CD4-positive, CD25-positive, alpha-beta regulatory T cell (primary cell): ENCODE measurements around the gene KIF2A. TPM values are rescaled to one million over a fixed set of nuclear protein-coding genes. Genes with fewer than 3 reads are reported as not detected.

ENCODE experiments used
- ATAC-seq, 2 donors: fragments of 150-1000 bp; cut with Tn5 transposase; one replicate each; pipeline ENCODE4 v1.10.0; 2021; ENCODE audit warnings: low read depth in 2 of 2, moderate number of reproducible peaks in 2 of 2, moderate library complexity in 1 of 2
- DNase-seq, 3 donors: peaks; one replicate each; pipeline versions ENCODE4 v3.0.0 to v3.0.0-alpha.2; 2012 to 2022; ENCODE audit warnings: mixed read lengths in 1 of 3
- H3K27ac ChIP-seq: one replicate; pipeline ENCODE4 v1.7.0; 2013; ENCODE audit warnings: mild to moderate bottlenecking, low read length; ENCODE audit not compliant: insufficient read depth, poor library complexity, severe bottlenecking
- H3K27me3 ChIP-seq: one replicate; pipeline ENCODE4 v1.7.0; 2013; ENCODE audit warnings: low read length; ENCODE audit not compliant: control insufficient read depth, insufficient read depth
- H3K36me3 ChIP-seq: one replicate; pipeline ENCODE4 v1.7.0; 2013; ENCODE audit warnings: mild to moderate bottlenecking, low read length, moderate library complexity; ENCODE audit not compliant: control insufficient read depth, insufficient read depth
- H3K4me1 ChIP-seq: 2 replicates; pipeline ENCODE4 v1.7.0; 2013; ENCODE audit warnings: mild to moderate bottlenecking, low read length; ENCODE audit not compliant: insufficient read depth, control insufficient read depth, poor library complexity, severe bottlenecking
- H3K4me3 ChIP-seq: one replicate; pipeline ENCODE4 v1.7.0; 2013; ENCODE audit warnings: low read depth, mild to moderate bottlenecking, low read length, moderate library complexity
- H3K9me3 ChIP-seq, 2 experiments: 1 replicate in 1 of 2; 2 replicates in 1 of 2; pipeline ENCODE4 v1.7.0; 2013; ENCODE audit warnings: low read length in 2 of 2, mild to moderate bottlenecking in 1 of 2, moderate library complexity in 1 of 2; ENCODE audit not compliant: control insufficient read depth in 2 of 2
- H3K27ac Mint-ChIP-seq, 3 donors: one replicate each; pipeline ENCODE4 v1.8.0; 2020 to 2022; ENCODE audit warnings: mild to moderate bottlenecking in 3 of 3, mixed read lengths in 3 of 3, moderate library complexity in 2 of 3
- H3K27me3 Mint-ChIP-seq: one replicate; pipeline ENCODE4 v1.8.0; 2022; ENCODE audit warnings: mild to moderate bottlenecking, mixed read lengths
- H3K36me3 Mint-ChIP-seq: one replicate; pipeline ENCODE4 v1.8.0; 2020; ENCODE audit warnings: mixed read lengths
- H3K4me1 Mint-ChIP-seq, 4 donors: one replicate each; pipeline ENCODE4 v1.8.0; 2020 to 2022; ENCODE audit warnings: mixed read lengths in 4 of 4, mild to moderate bottlenecking in 1 of 4
- H3K4me3 Mint-ChIP-seq, 4 donors: one replicate each; pipeline ENCODE4 v1.8.0; 2020 to 2022; ENCODE audit warnings: mild to moderate bottlenecking in 4 of 4, mixed read lengths in 4 of 4, moderate library complexity in 3 of 4
- H3K9me3 Mint-ChIP-seq, 7 donors: one replicate each; pipeline ENCODE4 v1.8.0; 2020 to 2022; ENCODE audit warnings: mixed read lengths in 7 of 7, mild to moderate bottlenecking in 3 of 7, moderate library complexity in 2 of 7
- polyA plus RNA-seq, 4 donors: library from polyadenylated mRNA; unstranded; fragments of 300-500 nt; fragmentation: Illumina TruSeq; gene quantifications; one replicate each; pipeline ENCODE4 v1.2.3, GENCODE V29; 2021
- total RNA-seq: library from RNA; stranded (reverse); gene quantifications from one replicate; pipeline ENCODE4 v1.2.3, GENCODE V29; 2022

The KIF2A gene
- total and polyA plus RNA-seq, 5 donors from 2014 or later: 114 to 191 (median 172) TPM

GRCh38 chr5:62328772-62329491 is 22.9 kb downstream of the KIF2A start:
- Mint-ChIP-seq H3K27me3 (no peaks in the 10 kb centered on the region), H3K4me1 (peaks cover 47 to 92% (median 70%) of the 10 kb centered on the region in 4 donors), H3K4me3 (peak overlapping the region in 2 of 4 donors; percentile 26 to 48), H3K36me3 (peaks cover 28% of the 10 kb centered on the region), H3K27ac (peak overlapping the region; percentile 42 to 87 (median 43)), H3K9me3 (no peaks in the 10 kb centered on the region)
- Histone ChIP-seq H3K4me3 (no peak overlapping the region), H3K27ac (peak overlapping the region; percentile 34), H3K27me3 (no peaks in the 10 kb centered on the region), H3K36me3 (peaks cover 9% of the 10 kb centered on the region), H3K9me3 (no peaks in the 10 kb centered on the region), H3K4me1 (peaks cover 33% of the 10 kb centered on the region)
- no peak for ATAC-seq
- no peak for DNase-seq

DNA sequence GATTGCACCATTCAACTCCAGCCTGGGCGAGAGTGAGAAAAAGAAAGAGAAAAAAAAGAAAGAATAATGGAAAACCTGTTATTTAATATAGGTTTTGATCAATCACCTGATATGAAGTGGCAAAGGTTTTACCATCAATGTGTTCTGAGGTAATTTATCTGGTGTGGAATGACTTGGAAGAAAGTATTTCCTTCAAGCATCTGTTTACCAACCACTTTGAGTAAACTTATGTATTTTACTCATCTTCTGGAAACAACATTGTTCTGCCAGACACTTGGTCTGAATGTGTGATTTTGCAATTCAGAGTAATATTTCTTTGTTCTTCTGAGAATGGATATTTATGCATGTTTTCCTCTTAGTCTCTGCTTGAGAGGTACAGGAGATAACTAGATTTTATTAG is 24.3 kb downstream of the KIF2A start:
- peaks cover 47 to 92% (median 69%) of the 10 kb centered on the region in 4 donors for H3K4me1 Mint-ChIP-seq
- peak overlapping the region in 2 of 3 donors; percentile 43 to 83 for H3K27ac Mint-ChIP-seq
- H3K27me3 Mint-ChIP-seq: no peaks in the 10 kb centered on the region
- no peaks in the 10 kb centered on the region for H3K27me3 ChIP-seq
- H3K9me3 ChIP-seq: no peaks in the 10 kb centered on the region
- ATAC-seq: no peak
- peaks cover 24% of the 10 kb centered on the region for H3K36me3 Mint-ChIP-seq
- no peak overlapping the region for H3K27ac ChIP-seq
- peak overlapping the region in 3 of 4 donors; percentile 13 to 66 (median 15) for H3K4me3 Mint-ChIP-seq
- no peak for DNase-seq
- peaks cover 39% of the 10 kb centered on the region for H3K4me1 ChIP-seq
- H3K36me3 ChIP-seq: peaks cover 17% of the 10 kb centered on the region
- no peaks in the 10 kb centered on the region for H3K9me3 Mint-ChIP-seq
- H3K4me3 ChIP-seq: no peak overlapping the region

DNA sequence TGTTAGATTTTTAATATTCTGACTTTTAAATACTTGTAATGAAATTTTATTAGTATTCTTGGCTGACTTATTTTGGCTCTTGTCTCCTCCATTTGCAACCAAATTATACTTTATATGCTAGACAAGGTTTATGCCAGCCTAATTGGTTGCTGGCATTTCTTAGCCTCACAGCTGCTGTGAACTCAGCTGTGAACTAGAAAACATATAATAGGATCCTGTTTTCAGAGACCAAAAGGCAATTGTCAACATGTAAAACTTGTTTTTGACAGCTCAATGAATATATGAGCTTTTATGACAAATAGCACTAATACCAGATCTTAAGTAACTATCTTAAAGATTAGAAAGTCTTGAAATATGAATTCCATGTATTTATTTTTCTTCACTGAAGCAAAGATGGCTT is 25.9 kb downstream of the KIF2A start:
- H3K9me3 Mint-ChIP-seq: no peaks in the 10 kb centered on the region
- no peak overlapping the region for H3K27ac Mint-ChIP-seq

DNA sequence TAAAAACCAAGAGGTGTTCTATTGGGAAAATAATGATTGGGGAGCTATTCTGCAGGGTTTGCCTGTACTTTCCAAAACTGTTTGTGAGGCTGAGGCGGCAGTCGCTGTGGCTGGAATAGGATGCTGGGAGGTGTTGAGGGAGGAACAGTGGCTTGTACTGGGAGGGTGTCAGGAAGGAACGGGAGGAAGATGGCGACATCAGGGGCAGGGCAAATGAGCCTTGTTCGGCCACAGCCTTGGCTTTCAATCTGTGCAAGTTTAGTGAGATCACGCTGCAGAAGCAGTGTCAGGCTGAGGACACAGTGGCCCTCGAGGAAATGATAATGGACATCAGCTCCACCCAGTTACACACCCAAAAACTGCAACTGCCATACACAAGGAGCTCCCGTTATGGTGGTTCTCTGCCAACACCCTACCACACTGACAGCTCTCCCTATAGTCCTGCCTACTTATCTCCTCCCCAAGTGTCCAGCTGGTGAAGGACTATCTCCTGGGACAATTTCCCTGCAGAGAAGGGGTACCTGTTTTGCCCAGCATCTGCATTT is 27.3 kb downstream of the KIF2A start:
- Histone ChIP-seq H3K4me1 (peaks cover 39% of the 10 kb centered on the region), H3K36me3 (peaks cover 18% of the 10 kb centered on the region), H3K9me3 (no peaks in the 10 kb centered on the region), H3K27ac (no peak overlapping the region), H3K27me3 (no peaks in the 10 kb centered on the region), H3K4me3 (no peak overlapping the region)
- H3K27ac Mint-ChIP-seq: peak overlapping the region; percentile 71 to 86 (median 72)
- H3K9me3 Mint-ChIP-seq: no peaks in the 10 kb centered on the region
- H3K4me1 Mint-ChIP-seq: peaks cover 47 to 86% (median 61%) of the 10 kb centered on the region in 4 donors
- no peaks in the 10 kb centered on the region for H3K27me3 Mint-ChIP-seq
- no peak for DNase-seq
- no peak for ATAC-seq
- H3K36me3 Mint-ChIP-seq: peaks cover 13% of the 10 kb centered on the region
- H3K4me3 Mint-ChIP-seq: peak overlapping the region; percentile 9 to 68 (median 34)

More for the DNA sequence above, 25.9 kb downstream of the KIF2A start:
- Mint-ChIP-seq H3K4me1 (peaks cover 47 to 88% (median 65%) of the 10 kb centered on the region in 4 donors), H3K27me3 (no peaks in the 10 kb centered on the region), H3K36me3 (peaks cover 17% of the 10 kb centered on the region), H3K4me3 (no peak overlapping the region)
- H3K27me3 ChIP-seq: no peaks in the 10 kb centered on the region
- no peak for DNase-seq
- H3K27ac ChIP-seq: no peak overlapping the region
- H3K4me1 ChIP-seq: peaks cover 36% of the 10 kb centered on the region
- no peaks in the 10 kb centered on the region for H3K9me3 ChIP-seq
- no peak for ATAC-seq
- H3K4me3 ChIP-seq: no peak overlapping the region
- H3K36me3 ChIP-seq: peaks cover 18% of the 10 kb centered on the region

DNA sequence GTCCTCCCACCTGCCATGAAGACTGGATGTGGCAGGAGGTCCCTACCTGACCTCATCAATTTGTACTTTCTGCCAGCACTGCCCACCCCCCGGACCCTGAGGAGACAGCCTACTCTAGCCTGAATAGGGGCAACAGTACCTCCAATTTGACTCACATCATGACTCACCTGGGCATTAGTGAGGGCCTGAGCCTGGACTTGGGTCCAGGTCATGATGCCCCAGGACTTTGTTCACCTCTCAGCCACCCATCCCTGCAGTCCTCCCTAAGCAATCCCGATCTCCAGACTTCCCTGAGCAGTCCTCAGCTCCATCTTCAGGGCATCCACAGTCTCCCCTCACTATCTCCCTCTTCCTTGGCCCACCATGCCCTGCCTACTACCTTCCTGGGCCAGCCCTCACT is 28.1 kb downstream of the KIF2A start:
- H3K9me3 Mint-ChIP-seq: no peaks in the 10 kb centered on the region
- ATAC-seq: no peak
- H3K4me3 ChIP-seq: no peak overlapping the region
- H3K27me3 Mint-ChIP-seq: no peaks in the 10 kb centered on the region
- H3K36me3 Mint-ChIP-seq: peaks cover 16% of the 10 kb centered on the region
- no peak for DNase-seq
- H3K27me3 ChIP-seq: no peaks in the 10 kb centered on the region
- H3K9me3 ChIP-seq: no peaks in the 10 kb centered on the region
- peaks cover 33% of the 10 kb centered on the region for H3K4me1 ChIP-seq
- H3K27ac Mint-ChIP-seq: peak overlapping the region; percentile 23 to 89 (median 71)
- H3K4me1 Mint-ChIP-seq: peaks cover 46 to 85% (median 60%) of the 10 kb centered on the region in 4 donors
- peaks cover 18% of the 10 kb centered on the region for H3K36me3 ChIP-seq
- H3K27ac ChIP-seq: no peak overlapping the region
- H3K4me3 Mint-ChIP-seq: peak overlapping the region in 1 of 4 donors; percentile 68

- DNase-seq (peak in 2 of 3 donors; percentile 41 to 51), ATAC-seq (peak in 1 of 2 donors; percentile 32)
- peaks cover under 1% of the 10 kb centered on the region for H3K36me3 ChIP-seq
- Mint-ChIP-seq H3K4me1 (peaks cover 43 to 83% (median 62%) of the 10 kb centered on the region in 4 donors), H3K9me3 (no peaks in the 10 kb centered on the region), H3K36me3 (peaks cover 5% of the 10 kb centered on the region), H3K27ac (peak overlapping the region in 1 of 3 donors; percentile 35), H3K4me3 (peak overlapping the region in 1 of 4 donors; percentile 3), H3K27me3 (no peaks in the 10 kb centered on the region)
- H3K27ac ChIP-seq: no peak overlapping the region
- peaks cover 28% of the 10 kb centered on the region for H3K4me1 ChIP-seq
- H3K4me3 ChIP-seq: no peak overlapping the region
- no peaks in the 10 kb centered on the region for H3K9me3 ChIP-seq
- H3K27me3 ChIP-seq: no peaks in the 10 kb centered on the region
These were observed 34.4 kb downstream of the KIF2A start for GRCh38 chr5:62340392-62340791.

- Histone ChIP-seq H3K27ac (no peak overlapping the region), H3K9me3 (no peaks in the 10 kb centered on the region), H3K4me1 (peaks cover 28% of the 10 kb centered on the region), H3K36me3 (no peaks in the 10 kb centered on the region), H3K4me3 (no peak overlapping the region), H3K27me3 (no peaks in the 10 kb centered on the region)
- Mint-ChIP-seq H3K36me3 (peaks cover 5% of the 10 kb centered on the region), H3K4me1 (peaks cover 39 to 79% (median 58%) of the 10 kb centered on the region in 4 donors), H3K9me3 (no peaks in the 10 kb centered on the region), H3K27ac (peak overlapping the region in 2 of 3 donors; percentile 61 to 65), H3K27me3 (no peaks in the 10 kb centered on the region), H3K4me3 (no peak overlapping the region)
- no peak for ATAC-seq
- DNase-seq: no peak
These were observed 35.0 kb downstream of the KIF2A start for GRCh38 chr5:62340979-62341378.
